GM18873 (cell line): ENCODE results near the gene MEIOB.

Experiments used
- ATAC-seq: cut with Tn5 transposase; IDR thresholded peaks from one replicate; pipeline ENCODE4 v1.9.1; 2021; ENCODE audit warnings: mild to moderate bottlenecking, moderate library complexity, moderate number of reproducible peaks; ENCODE audit not compliant: unreplicated experiment, low FRiP score

Gene MEIOB

GRCh38 chr16:1789643-1790045, 82.3 kb downstream of the MEIOB start:
- no peak for ATAC-seq

- ATAC-seq = no peak
These were observed 83.3 kb downstream of the MEIOB start for GRCh38 chr16:1788708-1789100.

GRCh38 chr16:1788095-1788707, 83.8 kb downstream of the MEIOB start:
- ATAC-seq = no peak

- ATAC-seq = no peak
These were observed 84.5 kb downstream of the MEIOB start for GRCh38 chr16:1787322-1788094.

- ATAC-seq = no peak
These were observed 85.0 kb downstream of the MEIOB start for GRCh38 chr16:1787056-1787321.

- no peak for ATAC-seq
These were observed 85.5 kb downstream of the MEIOB start for GRCh38 chr16:1786242-1787055.

GRCh38 chr16:1785846-1786170, 86.2 kb downstream of the MEIOB start:
- no peak for ATAC-seq

- ATAC-seq = no peak
These were observed 86.8 kb downstream of the MEIOB start for GRCh38 chr16:1784977-1785845.
